Mesothelial cell of epicardium (in vitro differentiated cells): ENCODE measurements around the gene LAMA2. TPM values are rescaled to one million over a fixed set of nuclear protein-coding genes. Genes with fewer than 3 reads are reported as not detected.
"Not testable (repeated sequence)": the region's sequence is repeated elsewhere in the genome, so short reads cannot be mapped to it uniquely, and the experiment has no call there.

Experiments
- DNase-seq, 2 experiments: peaks; one replicate each; pipeline ENCODE4 v3.0.0; 2021; ENCODE audit warnings: low spot score in 2 of 2; ENCODE audit not compliant: unreplicated experiment in 2 of 2
- H3K27ac Mint-ChIP-seq: 2 replicates; pipeline ENCODE4 v1.8.0; 2021; ENCODE audit warnings: mixed read lengths
- H3K27me3 Mint-ChIP-seq: 2 replicates; pipeline ENCODE4 v1.8.0; 2021; ENCODE audit warnings: low read depth, mixed read lengths
- H3K36me3 Mint-ChIP-seq: 2 replicates; pipeline ENCODE4 v1.8.0; 2021; ENCODE audit warnings: mixed read lengths
- H3K4me1 Mint-ChIP-seq: 2 replicates; pipeline ENCODE4 v1.8.0; 2021; ENCODE audit warnings: mixed read lengths
- H3K4me3 Mint-ChIP-seq: 2 replicates; pipeline ENCODE4 v1.8.0; 2021; ENCODE audit warnings: mild to moderate bottlenecking, moderate library complexity, mixed read lengths
- H3K9me3 Mint-ChIP-seq: 2 replicates; pipeline ENCODE4 v1.8.0; 2021; ENCODE audit warnings: mixed read lengths
- CTCF ChIP-seq: fragments of 200-600 bp; sonication (generic); IDR thresholded peaks from one replicate; pipeline ENCODE4 v1.5.0; 2021; ENCODE audit warnings: antibody characterized with exemption; ENCODE audit not compliant: unreplicated experiment
- total RNA-seq: library from RNA; stranded (reverse); gene quantifications from 3 replicates; pipeline ENCODE4 v1.2.1, GENCODE V29; 2021

Gene LAMA2
- total RNA-seq, 1 donor from 2014 or later = 63.2 TPM

GRCh38 chr6:129141499-129141898 is 258.6 kb downstream of the LAMA2 start:
- no peak for TF ChIP-seq CTCF
- H3K9me3 Mint-ChIP-seq = no peaks in the 10 kb centered on the region
- H3K27me3 Mint-ChIP-seq = no peaks in the 10 kb centered on the region
- H3K4me3 Mint-ChIP-seq = no peak overlapping the region
- no peak for DNase-seq
- no peak overlapping the region for H3K27ac Mint-ChIP-seq
- peaks cover 8% of the 10 kb centered on the region for H3K4me1 Mint-ChIP-seq
- no peaks in the 10 kb centered on the region for H3K36me3 Mint-ChIP-seq

- Mint-ChIP-seq H3K9me3 (peaks cover 3% of the 10 kb centered on the region), H3K36me3 (peaks cover 13% of the 10 kb centered on the region), H3K4me3 (no peak overlapping the region), H3K27me3 (no peaks in the 10 kb centered on the region), H3K27ac (no peak overlapping the region), H3K4me1 (peaks cover 16% of the 10 kb centered on the region)
- no peak for TF ChIP-seq CTCF
- DNase-seq = no peak
Observed at GRCh38 chr6:129146902-129147301, 264.0 kb downstream of the LAMA2 start.

- no peaks in the 10 kb centered on the region for H3K27me3 Mint-ChIP-seq
- no peak for TF ChIP-seq CTCF
- H3K9me3 Mint-ChIP-seq = peaks cover 3% of the 10 kb centered on the region
- H3K4me1 Mint-ChIP-seq = peaks cover 16% of the 10 kb centered on the region
- no peak for DNase-seq
- H3K36me3 Mint-ChIP-seq = peaks cover 13% of the 10 kb centered on the region
- H3K27ac Mint-ChIP-seq = no peak overlapping the region
- no peak overlapping the region for H3K4me3 Mint-ChIP-seq
Observed at GRCh38 chr6:129150507-129150906, 267.6 kb downstream of the LAMA2 start.

GRCh38 chr6:129153257-129153656 is 270.3 kb downstream of the LAMA2 start:
- no peak overlapping the region for H3K4me3 Mint-ChIP-seq
- H3K9me3 Mint-ChIP-seq = peaks cover 3% of the 10 kb centered on the region
- H3K36me3 Mint-ChIP-seq = peaks cover 8% of the 10 kb centered on the region
- H3K27me3 Mint-ChIP-seq = no peaks in the 10 kb centered on the region
- no peak for TF ChIP-seq CTCF
- peaks cover 9% of the 10 kb centered on the region for H3K4me1 Mint-ChIP-seq
- DNase-seq = no peak
- H3K27ac Mint-ChIP-seq = no peak overlapping the region

GRCh38 chr6:129159242-129159641 is 276.3 kb downstream of the LAMA2 start:
- H3K9me3 Mint-ChIP-seq = peaks cover 24% of the 10 kb centered on the region
- not testable (repeated sequence) for DNase-seq, H3K36me3 Mint-ChIP-seq, H3K4me1 Mint-ChIP-seq, H3K27me3 Mint-ChIP-seq, H3K4me3 Mint-ChIP-seq, H3K27ac Mint-ChIP-seq

- DNase-seq = no peak
- no peak for TF ChIP-seq CTCF
- no peaks in the 10 kb centered on the region for H3K27me3 Mint-ChIP-seq
- H3K36me3 Mint-ChIP-seq = peaks cover 9% of the 10 kb centered on the region
- H3K9me3 Mint-ChIP-seq = peaks cover 26% of the 10 kb centered on the region
- H3K4me1 Mint-ChIP-seq = no peaks in the 10 kb centered on the region
- H3K4me3 Mint-ChIP-seq = no peak overlapping the region
- no peak overlapping the region for H3K27ac Mint-ChIP-seq
Observed at GRCh38 chr6:129162605-129163004, 279.7 kb downstream of the LAMA2 start.
